AG04450 (cell line): ENCODE measurements around the gene TXNRD2. TPM values are rescaled to one million over a fixed set of nuclear protein-coding genes. Genes with fewer than 3 reads are reported as not detected.

Experiments used
- CTCF ChIA-PET: fragments of 300-600, 350-600 bp; formaldehyde crosslinking; extraction: SDS; loops from one replicate; lab custom pipeline; 2022; ENCODE audit warnings: antibody characterized with exemption, inconsistent platforms; lab: Charles Lee
- POLR2A ChIA-PET: fragments of 350-600 bp; formaldehyde crosslinking; extraction: SDS; loops from one replicate; lab custom pipeline; 2021; ENCODE audit warnings: antibody characterized with exemption, inconsistent platforms; lab: Yijun Ruan, JAX
- DNase-seq: peaks from one replicate; pipeline ENCODE4 v3.0.0-alpha.2; 2011; ENCODE audit warnings: low read depth, low spot score
- H3K27ac ChIP-seq: one replicate; pipeline ENCODE4 v1.5.1; 2012; ENCODE audit warnings: low read depth, low read length, control low read depth
- H3K27me3 ChIP-seq: one replicate; pipeline ENCODE4 v1.6.0; 2012; ENCODE audit warnings: low read length; ENCODE audit not compliant: control insufficient read depth, insufficient read depth
- H3K4me3 ChIP-seq: 2 replicates; pipeline ENCODE4 v1.5.1; 2011; ENCODE audit warnings: mild to moderate bottlenecking, low read depth, low read length, control low read depth
- H3K9me3 ChIP-seq: 2 replicates; pipeline ENCODE4 v1.5.1; 2012; ENCODE audit warnings: low read length; ENCODE audit not compliant: control insufficient read depth, insufficient read depth
- CTCF ChIP-seq: IDR thresholded peaks from 2 replicates; pipeline ENCODE4 v1.5.1; 2011; ENCODE audit warnings: low read depth, low read length, control low read depth, inconsistent platforms
- polyA plus RNA-seq: library from polyadenylated mRNA; depleted of rRNA; stranded (reverse); fragments of >200 nt; gene quantifications from 2 replicates; pipeline ENCODE4 v1.2.3, GENCODE V29; 2011

The TXNRD2 gene
- polyA plus RNA-seq, 1 experiment: 13.3 TPM

GRCh38 chr22:19986410-19987341, 45.1 kb upstream of the TXNRD2 start:
- peak overlapping the region; percentile 76 for H3K4me3 ChIP-seq
- TF ChIP-seq CTCF: no peak
- no peaks in the 10 kb centered on the region for H3K27me3 ChIP-seq
- peak; percentile 21 for DNase-seq
- POLR2A ChIA-PET: interaction anchor here (0.6 to 1.5 kb wide), 5 partner anchors 11 to 34 kb away, joined by 3 to 9 read pairs (median 4); partner anchors contain the start of gene TANGO2
- CTCF ChIA-PET: interaction anchor here (0.6 to 1.4 kb wide), 4 partner anchors 17 to 29 kb away, joined by 3 to 5 read pairs (median 4); no protein-coding TSS in a partner anchor
- H3K27ac ChIP-seq: peak overlapping the region; percentile 2
- H3K9me3 ChIP-seq: no peaks in the 10 kb centered on the region; the same call in 1 of the 2 replicates

- H3K9me3 ChIP-seq: no peaks in the 10 kb centered on the region; the same call in 1 of the 2 replicates
- H3K4me3 ChIP-seq: peak overlapping the region; percentile 76
- no peaks in the 10 kb centered on the region for H3K27me3 ChIP-seq
- DNase-seq: no peak
- ChIA-PET CTCF (interaction anchor here (1.0 to 1.4 kb wide), 3 partner anchors 16 to 29 kb away, joined by 3 to 5 read pairs (median 5); no protein-coding TSS in a partner anchor), POLR2A (interaction anchor here (1.0 to 1.5 kb wide), 4 partner anchors 11 to 35 kb away, joined by 3 to 9 read pairs (median 5); partner anchors contain the start of gene TANGO2)
- H3K27ac ChIP-seq: peak overlapping the region; percentile 2
- TF ChIP-seq CTCF: no peak
Observed at GRCh38 chr22:19986011-19986409, 44.4 kb upstream of the TXNRD2 start.

- no peak for TF ChIP-seq CTCF
- Histone ChIP-seq H3K9me3 (no peaks in the 10 kb centered on the region; the same call in 1 of the 2 replicates), H3K27me3 (no peaks in the 10 kb centered on the region), H3K4me3 (no peak overlapping the region; the same call in 1 of the 2 replicates), H3K27ac (no peak overlapping the region)
- POLR2A ChIA-PET: interaction anchor here (1.4 kb wide), 1 partner anchor 36 kb away, joined by 3 read pairs; the partner anchor contains the start of gene TANGO2
- no peak for DNase-seq
- CTCF ChIA-PET: interaction anchor here (1.4 to 1.8 kb wide), 3 partner anchors 14 to 30 kb away, joined by 3 to 7 read pairs (median 5); no protein-coding TSS in a partner anchor
Observed at GRCh38 chr22:19984851-19985811, 43.5 kb upstream of the TXNRD2 start.

- POLR2A ChIA-PET: interaction anchor here (1.4 kb wide), 1 partner anchor 36 kb away, joined by 3 read pairs; the partner anchor contains the start of gene TANGO2
- CTCF ChIA-PET: interaction anchor here (1.4 to 1.8 kb wide), 2 partner anchors 14 to 29 kb away, joined by 3 to 7 read pairs; no protein-coding TSS in a partner anchor
- peak overlapping the region; percentile 31 for H3K27ac ChIP-seq
- DNase-seq: peak; percentile 16
- H3K4me3 ChIP-seq: no peak overlapping the region
- no peak for TF ChIP-seq CTCF
- H3K9me3 ChIP-seq: no peaks in the 10 kb centered on the region; the same call in 1 of the 2 replicates
- no peaks in the 10 kb centered on the region for H3K27me3 ChIP-seq
Observed at GRCh38 chr22:19984201-19984753, 42.7 kb upstream of the TXNRD2 start.
